NOMO-1 (cell line): ENCODE data around the gene EML4.
"Not testable (repeated sequence)": the region's sequence is repeated elsewhere in the genome, so short reads cannot be mapped to it uniquely, and the experiment has no call there.

ENCODE experiments used
- DNase-seq, 2 experiments: peaks; one replicate each; lab custom pipeline; 2025; ENCODE audit not compliant: unreplicated experiment in 2 of 2; lab: John Stamatoyannopoulos, UW

Gene EML4

DNA sequence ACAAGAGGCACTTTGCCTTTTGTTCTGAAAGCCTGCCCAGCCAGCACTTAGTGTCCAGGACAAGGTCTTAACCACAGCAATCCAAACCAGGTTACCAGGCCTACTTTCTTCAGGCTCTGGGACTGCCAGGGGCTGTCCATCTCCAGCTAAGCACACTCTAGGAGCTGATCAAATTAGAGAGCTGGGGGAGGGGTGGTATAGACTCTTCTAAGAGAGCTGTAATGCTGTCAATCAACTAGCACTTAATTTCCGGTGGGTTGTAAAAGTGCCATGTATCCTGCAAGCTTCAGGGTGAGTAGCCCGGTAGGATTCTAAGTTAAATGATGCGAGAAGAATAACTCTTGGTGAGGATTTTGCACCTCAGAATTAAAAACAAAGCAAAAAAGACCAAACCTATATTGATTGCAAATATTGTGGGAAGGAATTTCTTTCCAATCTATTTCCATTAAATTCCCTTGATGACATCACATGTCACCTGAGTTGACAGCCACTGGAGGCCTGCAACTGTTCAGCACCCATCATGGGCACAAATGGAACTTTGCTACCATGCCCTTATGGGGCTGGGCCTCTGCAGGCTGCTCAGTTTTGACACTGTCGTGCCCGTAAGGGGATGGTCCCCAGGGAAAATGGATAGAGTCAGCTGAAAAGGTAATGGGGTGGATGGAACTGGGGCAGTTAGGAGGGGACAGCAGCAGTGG is 200.5 kb downstream of the EML4 start:
- DNase-seq: no peak

DNA sequence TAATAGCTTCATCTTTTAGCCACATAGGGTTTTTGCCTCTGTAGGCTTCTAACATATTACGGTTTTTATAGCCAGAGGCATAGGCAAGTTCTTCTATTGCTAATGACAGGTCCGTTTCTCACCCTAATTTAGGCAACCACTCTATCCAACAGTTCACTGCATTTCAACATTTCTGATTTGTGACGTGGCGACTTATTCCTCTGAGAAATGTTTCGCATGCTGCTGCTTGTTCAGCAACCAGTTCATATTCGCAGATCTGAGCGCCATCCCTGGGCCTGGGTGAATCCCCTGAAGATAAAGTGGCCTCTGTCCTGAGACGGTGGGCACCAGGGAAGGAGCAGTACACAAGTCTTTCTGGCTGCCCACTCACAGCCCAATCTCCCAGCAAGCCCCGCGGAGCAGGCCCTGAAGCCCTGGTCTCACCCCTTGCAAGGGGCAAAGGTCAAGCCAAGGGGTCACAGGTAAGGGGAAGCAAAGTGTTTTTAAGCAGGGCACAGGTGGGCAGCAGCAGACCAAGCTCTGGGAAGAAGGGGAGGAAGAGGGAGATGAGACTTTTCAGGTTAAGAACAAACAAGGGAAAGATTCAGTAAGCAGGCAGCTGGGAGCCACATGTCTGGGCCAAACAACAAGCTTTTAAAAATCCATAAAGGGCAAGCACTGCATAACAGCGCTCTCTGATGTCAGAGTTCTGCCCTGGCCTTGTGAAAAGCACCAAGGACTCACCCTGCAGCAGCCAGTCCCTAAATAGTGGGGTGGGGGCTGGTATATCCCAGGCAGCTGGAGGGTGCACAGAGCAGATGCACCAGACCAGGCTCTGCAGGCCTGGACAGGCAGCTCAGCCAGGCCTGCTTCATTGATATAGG is 202.7 kb downstream of the EML4 start:
- DNase-seq: no peak

DNA sequence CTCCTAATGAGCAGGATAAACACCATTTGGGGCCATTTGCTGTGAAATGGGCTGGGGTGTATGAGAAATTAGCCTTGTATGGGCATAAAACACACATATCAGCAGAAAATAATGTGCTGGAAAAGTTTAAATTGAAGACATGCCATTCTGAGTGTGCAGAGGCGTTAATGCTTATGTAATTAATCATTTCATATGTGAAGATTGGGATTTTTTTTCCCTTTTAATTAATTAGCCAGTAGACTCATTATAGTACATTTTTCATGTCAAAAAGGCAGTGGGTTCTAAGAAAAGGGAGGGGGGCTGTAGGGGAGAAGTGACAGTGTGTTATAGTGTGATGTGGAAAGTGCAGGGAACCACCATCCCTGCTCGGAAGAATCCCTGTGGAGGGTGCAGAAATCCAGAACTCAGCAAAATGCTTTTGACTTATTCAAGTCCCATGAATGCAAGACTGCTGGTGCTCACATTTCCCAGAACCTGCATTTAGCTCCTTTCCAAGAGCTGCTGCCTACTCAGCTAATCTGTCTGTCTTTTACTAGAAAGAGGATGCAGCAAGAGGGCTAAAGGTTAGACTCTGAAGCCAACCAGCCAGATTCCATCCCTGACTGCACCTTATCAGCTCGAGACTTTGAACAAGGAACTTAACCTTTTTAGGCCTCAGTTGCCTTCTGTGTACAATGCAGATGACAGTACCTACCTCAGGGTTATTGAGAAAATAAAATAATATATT is 203.5 kb downstream of the EML4 start:
- DNase-seq: no peak

DNA sequence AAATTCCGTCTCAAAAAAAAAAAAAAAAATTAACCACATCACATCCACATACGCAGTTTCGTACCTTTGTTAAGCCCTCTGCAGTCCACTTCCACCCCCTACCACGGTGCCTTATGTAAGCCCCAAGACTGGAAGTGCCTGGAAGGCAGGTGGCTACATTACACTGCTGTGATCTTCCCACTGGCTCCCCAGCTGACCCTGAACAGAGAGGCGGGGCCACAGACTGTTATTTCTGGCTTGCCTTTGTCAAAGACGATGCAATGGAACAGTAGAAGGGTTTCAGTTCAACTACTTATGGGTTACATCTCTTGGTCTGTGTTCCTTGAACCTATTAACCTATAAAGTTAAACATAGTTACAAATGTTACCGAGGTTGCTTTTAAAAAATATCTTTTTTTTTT is 207.6 kb downstream of the EML4 start:
- DNase-seq: no peak

DNA sequence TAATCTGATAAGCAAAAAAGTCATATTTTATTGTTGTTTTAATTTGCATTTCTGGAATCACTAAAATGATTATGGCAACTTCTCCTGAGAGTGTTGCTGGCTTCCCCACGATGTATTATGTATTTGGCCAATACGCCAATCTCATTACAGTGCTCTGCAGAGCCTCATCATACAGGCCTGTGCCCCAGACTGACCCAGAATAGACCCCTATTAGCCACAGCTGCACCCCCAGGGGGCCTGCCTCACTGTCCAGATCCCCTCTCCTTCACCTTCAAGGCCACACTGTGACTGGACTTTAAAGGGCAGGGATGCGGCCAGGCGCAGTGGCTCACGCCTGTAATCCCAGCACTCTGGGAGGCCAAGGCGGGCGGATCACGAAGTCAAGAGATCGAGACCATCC is 209.3 kb downstream of the EML4 start:
- DNase-seq: no peak

DNA sequence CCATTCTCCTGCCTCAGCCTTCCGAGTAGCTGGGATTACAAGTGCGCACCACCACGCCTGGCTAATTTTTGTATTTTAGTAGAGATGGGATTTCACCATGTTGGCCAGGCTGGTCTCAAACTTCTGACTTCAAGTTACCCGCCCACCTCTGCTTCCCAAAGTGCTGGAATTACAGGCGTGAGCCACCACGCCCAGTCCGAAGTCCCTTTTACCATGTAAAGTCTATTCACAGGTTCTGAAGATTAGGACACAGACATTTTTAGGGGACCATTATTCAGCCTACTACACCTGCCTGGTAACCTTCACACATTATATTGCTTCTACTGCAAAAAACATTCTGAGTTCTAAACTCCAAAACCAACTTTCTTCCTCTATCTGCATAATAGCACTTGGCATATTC is 210.9 kb downstream of the EML4 start:
- not testable (repeated sequence) for DNase-seq

DNA sequence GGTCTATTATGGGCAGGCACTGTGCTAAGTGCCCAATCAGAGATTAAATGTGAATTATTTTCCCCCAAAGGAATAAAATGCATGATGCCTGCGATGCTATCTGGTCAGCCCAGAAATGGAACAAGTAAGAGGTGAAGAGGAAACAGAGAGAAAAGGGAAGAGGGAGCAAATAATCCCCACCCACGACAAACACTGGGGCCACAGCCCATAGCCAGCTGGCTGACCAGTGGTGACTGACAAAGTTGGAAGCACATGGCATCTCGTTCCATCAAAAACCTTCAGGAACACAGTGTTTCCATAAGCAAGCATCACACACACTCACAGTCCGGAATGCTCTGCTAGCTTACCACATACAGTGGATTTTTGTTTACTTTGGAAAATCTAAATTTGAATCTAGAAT is 213.0 kb downstream of the EML4 start:
- no peak for DNase-seq
